ENCODE measurements around the gene CLDND2. TPM values are rescaled to one million over a fixed set of nuclear protein-coding genes. Genes with fewer than 3 reads are reported as not detected.
A peak's percentile ranks its signal among the peaks of the same experiment; 100 is the strongest.

The CLDND2 gene
- total RNA-seq, 4 donors from 2014 or later, result not detected

- Histone ChIP-seq H3K27ac (no peak overlapping the region), H3K4me1 (peaks cover 0 to 9% (median 5%) of the 10 kb centered on the region in 3 donors), H3K4me3 (no peak overlapping the region), H3K36me3 (no peaks in the 10 kb centered on the region), H3K27me3 (no peaks in the 10 kb centered on the region), H3K9me3 (no peaks in the 10 kb centered on the region)
- no peak for TF ChIP-seq CTCF (IDR thresholded peaks at IDR 0.05)
- no peak for TF ChIP-seq POLR2A (IDR thresholded peaks at IDR 0.05)
- no peak for TF ChIP-seq POLR2AphosphoS5 (IDR thresholded peaks at IDR 0.05)
- TF ChIP-seq EP300 (IDR thresholded peaks at IDR 0.05), result no peak
- no CpG with 5 or more reads among the region's 18 CpGs for WGBS, 2 donors (ENCODE audit: low coverage in 1 of 2)
- ATAC-seq, result no peak
Measured at GRCh38 chr19:51372021-51372648, 3.3 kb upstream of the CLDND2 start.

GRCh38 chr19:51371186-51371690 is 2.4 kb upstream of the CLDND2 start:
- no peaks in the 10 kb centered on the region for H3K27me3 ChIP-seq
- WGBS, 2 donors (ENCODE audit: low coverage in 1 of 2), result 60 to 100% methylated on average over 2 to 7 of the region's 8 CpGs
- TF ChIP-seq CTCF (IDR thresholded peaks at IDR 0.05) (no peak), POLR2A (IDR thresholded peaks at IDR 0.05) (no peak), POLR2AphosphoS5 (IDR thresholded peaks at IDR 0.05) (no peak), EP300 (IDR thresholded peaks at IDR 0.05) (no peak)
- ATAC-seq, result no peak
- no peaks in the 10 kb centered on the region for H3K36me3 ChIP-seq
- no peak overlapping the region for H3K27ac ChIP-seq
- no peaks in the 10 kb centered on the region for H3K9me3 ChIP-seq
- peaks cover 0 to 9% (median 5%) of the 10 kb centered on the region in 3 donors for H3K4me1 ChIP-seq
- H3K4me3 ChIP-seq, result no peak overlapping the region

GRCh38 chr19:51370230-51370629 is 1.4 kb upstream of the CLDND2 start:
- 58 to 62% methylated on average over 3 to 4 of the region's 4 CpGs for WGBS, 2 donors (ENCODE audit: low coverage in 1 of 2)
- ATAC-seq, result no peak
- H3K4me1 ChIP-seq, result peaks cover 0 to 15% (median 8%) of the 10 kb centered on the region in 3 donors
- no peak overlapping the region for H3K27ac ChIP-seq
- no peak for TF ChIP-seq CTCF (IDR thresholded peaks at IDR 0.05)
- no peak for TF ChIP-seq POLR2A (IDR thresholded peaks at IDR 0.05)
- no peak for TF ChIP-seq POLR2AphosphoS5 (IDR thresholded peaks at IDR 0.05)
- TF ChIP-seq EP300 (IDR thresholded peaks at IDR 0.05), result no peak
- no peaks in the 10 kb centered on the region for H3K36me3 ChIP-seq
- H3K9me3 ChIP-seq, result no peaks in the 10 kb centered on the region
- H3K4me3 ChIP-seq, result no peak overlapping the region
- no peaks in the 10 kb centered on the region for H3K27me3 ChIP-seq

GRCh38 chr19:51367565-51368365 is 1.0 kb downstream of the CLDND2 start:
- no peaks in the 10 kb centered on the region for H3K36me3 ChIP-seq
- no CpG with 5 or more reads among the region's 64 CpGs for WGBS, 2 donors (ENCODE audit: low coverage in 1 of 2)

More at GRCh38 chr19:51367565-51368365, 1.0 kb downstream of the CLDND2 start:
- peaks cover 0 to 39% (median 18%) of the 10 kb centered on the region in 3 donors for H3K4me1 ChIP-seq
- peak overlapping the region; percentile 92 to 98 (median 98) for H3K27ac ChIP-seq
- no peak for TF ChIP-seq POLR2AphosphoS5 (IDR thresholded peaks at IDR 0.05)
- peak in 3 of 4 experiments; percentile 14 to 29 (median 27) for TF ChIP-seq CTCF (IDR thresholded peaks at IDR 0.05)
- TF ChIP-seq EP300 (IDR thresholded peaks at IDR 0.05), result no peak
- TF ChIP-seq POLR2A (IDR thresholded peaks at IDR 0.05), result peak in 1 of 2 donors; percentile 4
- peak; percentile 91 for ATAC-seq
- no peaks in the 10 kb centered on the region for H3K27me3 ChIP-seq
- H3K4me3 ChIP-seq, result peak overlapping the region; percentile 74 to 80
- H3K9me3 ChIP-seq, result no peaks in the 10 kb centered on the region
